Sigmoid colon (tissue), 7 donors: ENCODE results near the gene VPS29. TPM values are rescaled to one million over a fixed set of nuclear protein-coding genes. Genes with fewer than 3 reads are reported as not detected.

ENCODE experiments used
- DNase-seq: peaks from one replicate; pipeline ENCODE4 v3.0.0-alpha.2; 2019
- H3K27ac ChIP-seq, 4 donors: fragments of 200-600 bp; sonication (generic); one replicate each; pipeline ENCODE4 v1.5.1; 2016 to 2019; ENCODE audit warnings: mild to moderate bottlenecking in 1 of 4
- H3K27me3 ChIP-seq, 3 donors: fragments of 200-600 bp; sonication (generic); one replicate each; pipeline ENCODE4 v1.5.1; 2019; ENCODE audit warnings: mild to moderate bottlenecking in 1 of 3
- H3K36me3 ChIP-seq, 4 donors: fragments of 200-600 bp; sonication (generic); one replicate each; pipeline ENCODE4 v1.5.1; 2016 to 2019
- H3K4me1 ChIP-seq, 4 donors: fragments of 200-600 bp; sonication (generic); one replicate each; pipeline ENCODE4 v1.5.1; 2017 to 2019
- H3K4me3 ChIP-seq, 4 donors: fragments of 200-600 bp; sonication (generic); one replicate each; pipeline ENCODE4 v1.5.1; 2017 to 2019; ENCODE audit warnings: mild to moderate bottlenecking in 2 of 4, moderate library complexity in 1 of 4
- H3K9me3 ChIP-seq, 4 donors: fragments of 200-600 bp in 3 of 4; sonication (generic) in 3 of 4; one replicate each; pipeline versions ENCODE4 v1.5.1 to v1.6.1; 2013 to 2019
- EP300 ChIP-seq, 4 donors: sonication (generic); formaldehyde crosslinking; IDR thresholded peaks; one replicate each; pipeline ENCODE4 v1.6.1; 2017; ENCODE audit warnings: antibody characterized with exemption in 4 of 4
- POLR2A ChIP-seq, 2 donors: fragments of 450-650 bp; IDR thresholded peaks; one replicate each; pipeline ENCODE4 v1.6.1; 2016; ENCODE audit warnings: antibody characterized with exemption in 2 of 2, mild to moderate bottlenecking in 2 of 2, moderate library complexity in 2 of 2
- POLR2AphosphoS5 ChIP-seq, 4 donors: sonication (generic); formaldehyde crosslinking; IDR thresholded peaks; one replicate each; pipeline ENCODE4 v1.6.1; 2017; ENCODE audit warnings: antibody characterized with exemption in 4 of 4
- WGBS, 2 donors: extraction: QIAGEN DNeasy Blood & Tissue Kit; methylation state at CpG; one replicate each; pipeline ENCODE4 v1.1.7; 2013; 5-methylcytosine and 5-hydroxymethylcytosine counted together
- intact Hi-C: fragments of 100-400 bp; cut with DNase I; formaldehyde crosslinking; loops from one replicate; pipeline ENCODE4 v1.15.1; 2023
- polyA plus RNA-seq, 3 donors: library from polyadenylated mRNA; stranded (reverse); fragments of 200-250 nt; gene quantifications; one replicate each; pipeline ENCODE4 v1.2.3, GENCODE V29; 2013
- total RNA-seq, 4 donors: library from RNA; depleted of rRNA; stranded (reverse); fragments of >200 nt; gene quantifications; one replicate each; pipeline ENCODE4 v1.1.0, GENCODE V29; 2016
- TF ChIP-seq, protein P1 (sequence below), 4 experiments: fragments of 450-650 bp in 3 of 4; fragments of 200-600 bp in 1 of 4; IDR thresholded peaks; one replicate each; pipeline ENCODE4 v1.5.1; 2016 to 2019; ENCODE audit warnings: antibody characterized with exemption in 4 of 4, mild to moderate bottlenecking in 3 of 4, moderate library complexity in 2 of 4
- donor health status: healthy with polysubstance abuse.
- donor health status: Bipolar disorder and iron deficiency.
- donor health status: healthy.

The VPS29 gene
- total and polyA plus RNA-seq, 7 donors = 120 to 281 (median 189) TPM

DNA sequence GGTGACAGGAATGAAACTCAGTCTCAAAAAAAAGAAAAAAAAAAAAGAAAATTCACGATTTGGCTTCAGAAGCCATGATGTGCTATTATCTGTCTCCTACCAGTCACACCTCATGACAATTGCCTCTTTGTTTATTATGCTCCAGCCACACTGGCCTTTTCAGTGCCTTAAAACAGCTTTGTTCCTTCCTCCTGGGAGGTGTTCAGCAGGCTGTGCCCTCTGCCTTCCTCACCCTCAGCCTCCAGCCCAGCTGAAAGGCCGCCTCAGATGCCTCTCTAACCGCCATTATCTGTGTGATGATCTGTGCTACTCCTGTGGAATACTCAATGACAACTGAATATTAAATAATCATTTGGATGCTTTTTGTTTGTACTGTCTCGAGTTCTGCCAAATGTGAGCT, 43.2 kb downstream of the VPS29 start:
- Histone ChIP-seq H3K4me3 (no peak overlapping the region), H3K9me3 (no peaks in the 10 kb centered on the region), H3K27me3 (no peaks in the 10 kb centered on the region), H3K4me1 (no peaks in the 10 kb centered on the region), H3K27ac (no peak overlapping the region), H3K36me3 (peaks cover 0 to 78% (median 7%) of the 10 kb centered on the region in 4 donors)
- no peak for DNase-seq
- intact Hi-C loops = loop anchor here (10.0 kb wide), 1 partner anchor 366 kb away; no protein-coding TSS in a partner anchor
- TF ChIP-seq POLR2AphosphoS5 (IDR thresholded peaks at IDR 0.05) (no peak), EP300 (IDR thresholded peaks at IDR 0.05) (no peak), POLR2A (IDR thresholded peaks at IDR 0.05) (no peak)
- TF ChIP-seq, protein P1, sequence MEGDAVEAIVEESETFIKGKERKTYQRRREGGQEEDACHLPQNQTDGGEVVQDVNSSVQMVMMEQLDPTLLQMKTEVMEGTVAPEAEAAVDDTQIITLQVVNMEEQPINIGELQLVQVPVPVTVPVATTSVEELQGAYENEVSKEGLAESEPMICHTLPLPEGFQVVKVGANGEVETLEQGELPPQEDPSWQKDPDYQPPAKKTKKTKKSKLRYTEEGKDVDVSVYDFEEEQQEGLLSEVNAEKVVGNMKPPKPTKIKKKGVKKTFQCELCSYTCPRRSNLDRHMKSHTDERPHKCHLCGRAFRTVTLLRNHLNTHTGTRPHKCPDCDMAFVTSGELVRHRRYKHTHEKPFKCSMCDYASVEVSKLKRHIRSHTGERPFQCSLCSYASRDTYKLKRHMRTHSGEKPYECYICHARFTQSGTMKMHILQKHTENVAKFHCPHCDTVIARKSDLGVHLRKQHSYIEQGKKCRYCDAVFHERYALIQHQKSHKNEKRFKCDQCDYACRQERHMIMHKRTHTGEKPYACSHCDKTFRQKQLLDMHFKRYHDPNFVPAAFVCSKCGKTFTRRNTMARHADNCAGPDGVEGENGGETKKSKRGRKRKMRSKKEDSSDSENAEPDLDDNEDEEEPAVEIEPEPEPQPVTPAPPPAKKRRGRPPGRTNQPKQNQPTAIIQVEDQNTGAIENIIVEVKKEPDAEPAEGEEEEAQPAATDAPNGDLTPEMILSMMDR (IDR thresholded peaks at IDR 0.05) = no peak
- 85 to 93% methylated on average over 4 of the region's 4 CpGs for WGBS, 2 donors

DNA sequence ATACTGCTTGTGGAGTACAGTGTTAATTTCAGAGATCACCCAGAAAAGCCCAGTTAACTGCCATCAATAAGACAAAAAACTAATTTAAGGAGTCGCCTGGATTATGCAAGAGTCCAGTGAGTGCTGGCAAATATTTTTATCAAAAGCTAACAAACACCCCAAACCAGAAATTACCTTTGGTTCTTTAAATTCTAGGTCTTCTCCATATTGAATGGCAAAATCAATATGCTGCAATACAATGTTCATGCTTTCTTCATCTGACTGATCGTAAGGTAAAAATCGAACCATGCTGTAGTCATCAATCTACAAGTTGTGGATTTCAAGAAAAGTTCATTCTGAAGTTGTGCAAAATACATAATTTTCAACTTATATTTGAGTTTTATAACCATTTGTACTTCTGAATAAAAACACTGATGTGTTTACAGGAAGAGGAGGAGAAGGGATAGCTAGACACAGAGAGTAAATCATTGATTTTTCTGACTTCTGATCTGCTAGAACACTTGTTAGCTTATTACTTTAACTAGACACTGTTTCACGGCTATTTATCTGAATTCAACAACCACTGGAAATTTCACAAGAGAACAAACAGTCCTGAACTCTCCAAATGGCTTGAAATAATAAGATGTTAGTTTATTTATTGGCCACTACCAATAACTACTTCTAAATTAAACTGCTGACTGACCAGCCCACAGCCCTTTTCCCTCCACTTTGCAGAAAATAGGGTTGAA, 48.2 kb downstream of the VPS29 start:
- intact Hi-C loops = loop anchor here (1.0 to 10.0 kb wide), 3 partner anchors 49 to 435 kb away; partner anchors contain the start of genes RAD9B and VPS29

DNA sequence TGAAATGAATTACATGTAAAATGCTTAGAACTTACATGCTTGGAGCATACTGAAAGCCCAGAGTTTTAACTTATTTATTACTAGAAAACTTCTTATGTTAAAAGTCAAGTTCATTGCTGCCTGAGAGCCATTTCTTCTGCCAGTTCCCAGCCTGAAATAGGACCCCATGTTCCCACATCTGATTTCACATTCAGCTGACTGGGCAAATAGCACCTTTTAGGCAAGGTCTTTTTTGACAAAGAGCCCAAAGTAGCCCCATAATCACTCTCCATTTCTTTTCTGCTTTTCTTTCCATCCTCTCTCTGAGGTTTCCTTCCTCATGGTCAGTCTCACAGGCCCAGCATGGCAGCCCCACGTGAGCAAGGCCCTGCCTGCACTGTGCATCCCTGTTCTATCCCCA, 50.6 kb downstream of the VPS29 start:
- Histone ChIP-seq H3K27me3 (no peaks in the 10 kb centered on the region), H3K4me3 (no peak overlapping the region), H3K27ac (peak overlapping the region in 3 of 4 donors; percentile 14 to 93 (median 90)), H3K4me1 (peaks cover 2 to 26% (median 20%) of the 10 kb centered on the region in 4 donors), H3K36me3 (peaks cover 0 to 37% (median 3%) of the 10 kb centered on the region in 4 donors), H3K9me3 (no peaks in the 10 kb centered on the region)
- DNase-seq = no peak
- 79 to 83% methylated on average over 1 of the region's 1 CpG for WGBS, 2 donors
- intact Hi-C loops = loop anchor here (2.0 to 10.0 kb wide), 3 partner anchors 51 to 374 kb away; partner anchors contain the start of genes RAD9B and VPS29
- TF ChIP-seq POLR2AphosphoS5 (IDR thresholded peaks at IDR 0.05) = no peak
- TF ChIP-seq, protein P1 (IDR thresholded peaks at IDR 0.05) = no peak
- no peak for TF ChIP-seq POLR2A (IDR thresholded peaks at IDR 0.05)
- TF ChIP-seq EP300 (IDR thresholded peaks at IDR 0.05) = no peak

More for the DNA sequence above, 48.2 kb downstream of the VPS29 start:
- Histone ChIP-seq H3K9me3 (no peaks in the 10 kb centered on the region), H3K36me3 (peaks cover 0 to 57% (median 3%) of the 10 kb centered on the region in 4 donors), H3K27me3 (no peaks in the 10 kb centered on the region), H3K27ac (no peak overlapping the region), H3K4me3 (no peak overlapping the region), H3K4me1 (peaks cover 2 to 8% (median 8%) of the 10 kb centered on the region in 4 donors)
- WGBS, 2 donors = 93% methylated on average over 4 of the region's 4 CpGs
- TF ChIP-seq, protein P1 (IDR thresholded peaks at IDR 0.05) = no peak
- TF ChIP-seq POLR2AphosphoS5 (IDR thresholded peaks at IDR 0.05) = no peak
- no peak for TF ChIP-seq EP300 (IDR thresholded peaks at IDR 0.05)
- no peak for DNase-seq

DNA sequence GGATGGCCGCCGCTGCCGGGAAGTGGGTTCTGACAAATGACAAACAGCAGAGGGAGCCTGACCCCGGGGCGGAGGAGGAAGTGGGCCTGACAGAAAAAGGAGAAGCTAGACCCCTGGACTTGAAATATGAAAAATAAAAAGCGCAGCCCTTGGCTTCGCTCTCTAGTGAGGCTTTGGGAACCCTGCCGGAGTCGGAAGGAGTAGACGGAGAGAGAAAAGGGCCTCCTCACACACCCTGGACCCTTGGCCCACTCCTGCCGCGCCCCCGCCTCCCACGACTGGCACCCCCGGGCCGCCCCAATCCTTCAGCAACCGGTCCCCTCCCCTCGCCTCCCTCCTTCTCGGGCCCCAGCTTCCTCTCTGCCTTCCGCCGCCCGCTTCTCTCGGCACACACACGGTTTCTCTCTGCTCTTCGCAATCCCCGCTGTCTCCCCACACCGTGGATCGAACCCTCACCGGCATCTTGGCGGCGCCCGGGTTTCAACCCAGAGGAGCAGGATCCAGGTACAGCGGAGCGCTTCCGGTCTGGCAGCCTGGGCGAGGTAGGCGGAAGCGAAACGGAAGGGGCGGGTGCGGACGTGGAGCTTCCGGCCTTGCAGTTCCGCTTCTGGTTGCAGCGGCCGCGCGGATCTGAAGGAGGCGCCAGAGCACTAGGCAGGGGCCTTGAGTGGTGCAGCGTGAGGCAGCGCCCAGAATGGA, 52.0 kb downstream of the VPS29 start, which contains the start of gene ARPC3:
TSS of gene ARPC3 (minus strand) at position 539 of the 699 bp plus-strand sequence. CDS start at position 462, 77 bp downstream.
- Histone ChIP-seq H3K4me3 (peak within 1 kb of the TSS; percentile 76 to 90 (median 82)), H3K36me3 (peaks cover 0 to 39% (median 5%) of the 10 kb centered on the region in 4 donors), H3K9me3 (no peaks in the 10 kb centered on the region), H3K27ac (peak within 1 kb of the TSS; percentile 90 to 93 (median 90)), H3K4me1 (peaks cover 2 to 26% (median 20%) of the 10 kb centered on the region in 4 donors), H3K27me3 (no peaks in the 10 kb centered on the region)
- intact Hi-C loops = loop anchor here (2.0 to 10.0 kb wide), 3 partner anchors 52 to 375 kb away; partner anchors contain the start of genes RAD9B and VPS29
- TF ChIP-seq EP300 (IDR thresholded peaks at IDR 0.05) (no peak), POLR2A (IDR thresholded peaks at IDR 0.05) (peak; percentile 17 to 56), POLR2AphosphoS5 (IDR thresholded peaks at IDR 0.05) (peak; percentile 63 to 85 (median 80))
- TF ChIP-seq, protein P1 (IDR thresholded peaks at IDR 0.05) = peak; percentile 79 to 91 (median 86)
- 0 to 1% methylated on average over 51 of the region's 51 CpGs for WGBS, 2 donors
- DNase-seq = peak; percentile 97
